ENCODE measurements around the gene FH. TPM values are rescaled to one million over a fixed set of nuclear protein-coding genes. Genes with fewer than 3 reads are reported as not detected.

The FH gene
- total and polyA plus RNA-seq, 12 donors: 169 to 268 (median 253) TPM

DNA sequence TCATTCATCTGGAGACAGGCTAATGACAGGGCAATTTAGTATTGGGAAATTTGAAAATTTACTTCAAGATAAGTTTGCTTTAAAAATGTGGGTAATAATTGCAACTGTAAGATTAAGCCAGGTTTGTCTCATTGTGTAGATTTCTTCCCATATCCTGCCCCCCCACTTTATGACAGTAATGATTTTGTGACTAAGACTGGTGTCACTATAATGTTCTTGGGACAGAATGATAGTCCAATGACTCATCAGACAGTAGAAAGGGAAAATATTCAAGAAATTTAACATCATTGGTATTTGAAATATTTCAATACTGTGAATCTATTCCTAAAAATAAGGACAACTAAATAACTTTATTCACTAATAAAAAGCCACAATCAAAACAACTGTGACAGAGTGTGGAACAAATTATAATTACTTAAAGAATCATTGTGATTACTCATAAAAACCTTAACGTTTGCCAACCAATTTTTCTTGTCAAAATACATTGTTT, 36.7 kb downstream of the FH start:
- H3K9me3 ChIP-seq: no peaks in the 10 kb centered on the region
- intact Hi-C loops (cut with DNase I): loop anchor here in 1 of 10 donors (10.0 kb wide), 1 partner anchor 748 kb away; no protein-coding TSS in a partner anchor
- no peak overlapping the region for H3K4me3 ChIP-seq
- no peak overlapping the region for H3K27ac ChIP-seq
- TF ChIP-seq, protein P1, sequence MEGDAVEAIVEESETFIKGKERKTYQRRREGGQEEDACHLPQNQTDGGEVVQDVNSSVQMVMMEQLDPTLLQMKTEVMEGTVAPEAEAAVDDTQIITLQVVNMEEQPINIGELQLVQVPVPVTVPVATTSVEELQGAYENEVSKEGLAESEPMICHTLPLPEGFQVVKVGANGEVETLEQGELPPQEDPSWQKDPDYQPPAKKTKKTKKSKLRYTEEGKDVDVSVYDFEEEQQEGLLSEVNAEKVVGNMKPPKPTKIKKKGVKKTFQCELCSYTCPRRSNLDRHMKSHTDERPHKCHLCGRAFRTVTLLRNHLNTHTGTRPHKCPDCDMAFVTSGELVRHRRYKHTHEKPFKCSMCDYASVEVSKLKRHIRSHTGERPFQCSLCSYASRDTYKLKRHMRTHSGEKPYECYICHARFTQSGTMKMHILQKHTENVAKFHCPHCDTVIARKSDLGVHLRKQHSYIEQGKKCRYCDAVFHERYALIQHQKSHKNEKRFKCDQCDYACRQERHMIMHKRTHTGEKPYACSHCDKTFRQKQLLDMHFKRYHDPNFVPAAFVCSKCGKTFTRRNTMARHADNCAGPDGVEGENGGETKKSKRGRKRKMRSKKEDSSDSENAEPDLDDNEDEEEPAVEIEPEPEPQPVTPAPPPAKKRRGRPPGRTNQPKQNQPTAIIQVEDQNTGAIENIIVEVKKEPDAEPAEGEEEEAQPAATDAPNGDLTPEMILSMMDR (IDR thresholded peaks at IDR 0.05): no peak
- no peaks in the 10 kb centered on the region for H3K4me1 ChIP-seq
- H3K36me3 ChIP-seq: no peaks in the 10 kb centered on the region
- no peaks in the 10 kb centered on the region for H3K27me3 ChIP-seq
- ATAC-seq (no peak), DNase-seq (no peak)
- WGBS, 2 donors: 47 to 70% methylated on average over 1 of the region's 1 CpG

DNA sequence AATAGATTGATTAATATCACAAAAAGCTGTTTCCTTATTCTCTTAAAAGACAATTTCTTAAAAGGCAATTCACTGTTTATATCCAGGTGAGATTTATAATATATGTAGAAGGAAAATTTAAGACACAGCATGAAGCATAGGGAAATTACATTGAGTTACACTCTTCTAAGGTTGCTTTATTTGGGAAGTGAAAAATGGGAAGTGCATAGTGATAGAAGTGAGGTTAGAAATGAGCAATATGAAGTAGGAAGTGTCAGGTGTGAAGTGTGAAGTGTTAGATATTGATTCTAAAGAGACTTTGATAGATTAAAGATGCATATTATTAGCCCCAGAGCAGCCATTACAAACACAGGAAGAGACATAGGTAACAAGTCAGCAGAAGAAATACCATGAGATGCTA, 40.3 kb downstream of the FH start:
- DNase-seq (no peak), ATAC-seq (no peak)
- H3K27ac ChIP-seq: no peak overlapping the region
- intact Hi-C loops (cut with DNase I): no loop called here
- no peaks in the 10 kb centered on the region for H3K9me3 ChIP-seq
- no peaks in the 10 kb centered on the region for H3K4me1 ChIP-seq
- H3K36me3 ChIP-seq: no peaks in the 10 kb centered on the region
- no peak overlapping the region for H3K4me3 ChIP-seq
- TF ChIP-seq, protein P1 (IDR thresholded peaks at IDR 0.05): no peak
- no peaks in the 10 kb centered on the region for H3K27me3 ChIP-seq

DNA sequence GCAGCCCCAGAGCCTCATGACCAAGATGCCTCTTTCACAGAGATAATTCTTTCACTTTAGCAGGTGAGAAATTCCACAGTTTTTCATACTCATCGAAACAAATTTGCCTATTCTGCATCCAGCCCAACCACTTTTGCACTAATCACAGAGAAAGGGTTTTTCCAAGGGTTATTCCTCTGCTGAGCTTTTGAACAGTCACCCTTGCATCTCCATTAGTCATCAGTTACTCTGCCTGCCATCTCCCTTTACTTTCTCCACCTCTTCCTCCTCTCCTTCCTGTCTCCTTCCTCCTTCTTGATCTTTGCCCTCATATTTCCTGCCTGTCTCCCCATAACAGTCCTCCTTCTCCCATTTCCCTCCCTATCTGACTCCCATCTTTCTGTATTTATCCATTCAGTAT, 43.9 kb downstream of the FH start:
- no peaks in the 10 kb centered on the region for H3K4me1 ChIP-seq
- H3K27me3 ChIP-seq: peaks cover 0 to 3% (median 0%) of the 10 kb centered on the region in 7 donors
- DNase-seq (no peak), ATAC-seq (no peak)
- TF ChIP-seq, protein P1 (IDR thresholded peaks at IDR 0.05): no peak
- no peaks in the 10 kb centered on the region for H3K9me3 ChIP-seq
- 81 to 93% methylated on average over 1 of the region's 1 CpG for WGBS, 2 donors
- no peak overlapping the region for H3K27ac ChIP-seq
- intact Hi-C loops (cut with DNase I): no loop called here
- no peaks in the 10 kb centered on the region for H3K36me3 ChIP-seq
- H3K4me3 ChIP-seq: no peak overlapping the region

DNA sequence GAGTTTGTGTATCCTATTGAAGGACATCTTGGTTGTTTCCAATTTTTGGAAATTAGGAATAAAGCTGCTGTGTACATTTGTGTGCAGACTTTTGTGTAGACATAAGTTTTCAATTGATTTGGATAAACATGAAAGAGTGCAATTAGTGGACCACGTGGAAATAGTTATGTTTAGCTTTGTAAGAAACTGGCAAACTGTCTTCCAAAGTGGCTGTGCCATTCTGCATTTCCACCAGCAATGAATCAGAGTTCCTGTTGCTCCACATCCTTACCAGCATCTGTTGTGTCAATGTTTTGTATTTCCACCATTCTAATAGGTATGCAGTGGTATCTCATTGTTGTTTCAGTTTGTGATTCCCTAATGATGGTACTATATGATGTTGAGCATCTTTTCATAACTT, 46.5 kb downstream of the FH start:
- Histone ChIP-seq H3K27ac (no peak overlapping the region), H3K9me3 (no peaks in the 10 kb centered on the region), H3K27me3 (peaks cover 0 to 4% (median 0%) of the 10 kb centered on the region in 7 donors), H3K4me1 (no peaks in the 10 kb centered on the region), H3K36me3 (no peaks in the 10 kb centered on the region), H3K4me3 (no peak overlapping the region)
- WGBS, 2 donors: 59 to 71% methylated on average over 1 of the region's 1 CpG
- TF ChIP-seq, protein P1 (IDR thresholded peaks at IDR 0.05): no peak
- intact Hi-C loops (cut with DNase I): no loop called here
- ATAC-seq: no peak
- no peak for DNase-seq

Data from heart right ventricle (tissue), 16 donors.